Fibroblast of upper back skin (primary cell): Measurements from ENCODE around the gene IGLON5.

ENCODE experiments used
- DNase-seq: peaks from one replicate; pipeline ENCODE4 v3.0.0-alpha.2; 2013

The IGLON5 gene

GRCh38 chr19:51339687-51340656 is 28.5 kb downstream of the IGLON5 start:
- peak; percentile 96 for DNase-seq

- DNase-seq: no peak
These were observed 29.6 kb downstream of the IGLON5 start for GRCh38 chr19:51341066-51341465.

- DNase-seq: no peak
These were observed 30.6 kb downstream of the IGLON5 start, which contains the start of gene VSIG10L for GRCh38 chr19:51341976-51342580. Gene VSIG10L, minus strand, starts transcription at chr19:51342139. Its CDS starts 15 bp downstream, at chr19:51342124.

- no peak for DNase-seq
These were observed 31.5 kb downstream of the IGLON5 start for GRCh38 chr19:51342631-51343569.

GRCh38 chr19:51345076-51345620 is 33.7 kb downstream of the IGLON5 start:
- no peak for DNase-seq

- no peak for DNase-seq
These were observed 35.3 kb downstream of the IGLON5 start for GRCh38 chr19:51346742-51347141.

GRCh38 chr19:51347209-51347928 is 35.9 kb downstream of the IGLON5 start:
- no peak for DNase-seq

- DNase-seq: no peak
These were observed 40.0 kb downstream of the IGLON5 start for GRCh38 chr19:51351266-51351990.

- DNase-seq: no peak
These were observed 41.4 kb downstream of the IGLON5 start for GRCh38 chr19:51352783-51353360.

GRCh38 chr19:51354103-51354741 is 42.8 kb downstream of the IGLON5 start:
- no peak for DNase-seq

GRCh38 chr19:51354742-51355148 is 43.3 kb downstream of the IGLON5 start:
- DNase-seq: peak; percentile 8

- no peak for DNase-seq
These were observed 44.8 kb downstream of the IGLON5 start for GRCh38 chr19:51356159-51356801.

GRCh38 chr19:51357952-51358351 is 46.5 kb downstream of the IGLON5 start:
- DNase-seq: no peak

GRCh38 chr19:51359294-51359693 is 47.9 kb downstream of the IGLON5 start:
- DNase-seq: peak; percentile 86

GRCh38 chr19:51361239-51361638 is 49.8 kb downstream of the IGLON5 start:
- DNase-seq: no peak

- DNase-seq: no peak
These were observed 53.0 kb downstream of the IGLON5 start for GRCh38 chr19:51364200-51365106.

GRCh38 chr19:51365211-51365964 is 53.9 kb downstream of the IGLON5 start:
- DNase-seq: peak; percentile 43

- DNase-seq: no peak
These were observed 54.5 kb downstream of the IGLON5 start, which contains the start of gene ETFB for GRCh38 chr19:51365965-51366388. Gene ETFB, minus strand, starts transcription at chr19:51366388. Its CDS starts 62 bp downstream, at chr19:51366326.
